Neural progenitor cell (in vitro differentiated cells): ENCODE results near the gene LRRC19. TPM values are rescaled to one million over a fixed set of nuclear protein-coding genes. Genes with fewer than 3 reads are reported as not detected.

Source experiments
- DNase-seq: peaks from one replicate; pipeline ENCODE4 v3.0.0-alpha.2; 2016; ENCODE audit warnings: low spot score
- H2AFZ ChIP-seq: fragments of 200-600 bp; sonication (generic); replicated peaks from 2 replicates; pipeline ENCODE4 v1.6.1; 2016; ENCODE audit warnings: antibody characterized with exemption
- H3F3A ChIP-seq: fragments of 200-600 bp; sonication (generic); 2 replicates; pipeline ENCODE4 v1.6.1; 2016; ENCODE audit warnings: antibody characterized with exemption, low read depth
- H3K27ac ChIP-seq: fragments of 200-600 bp; sonication (generic); 2 replicates; pipeline ENCODE4 v1.5.1; 2016; ENCODE audit warnings: mild to moderate bottlenecking
- H3K27me3 ChIP-seq: fragments of 200-600 bp; sonication (generic); 2 replicates; pipeline ENCODE4 v1.6.1; 2016; ENCODE audit warnings: mild to moderate bottlenecking, moderate library complexity
- H3K36me3 ChIP-seq: fragments of 200-600 bp; sonication (generic); 2 replicates; pipeline ENCODE4 v1.5.1; 2016
- H3K4me1 ChIP-seq: fragments of 200-600 bp; sonication (generic); 2 replicates; pipeline ENCODE4 v1.6.1; 2016; ENCODE audit warnings: mixed run types
- H3K4me2 ChIP-seq: fragments of 200-600 bp; sonication (generic); 2 replicates; pipeline ENCODE4 v1.6.1; 2016
- H3K4me3 ChIP-seq: fragments of 200-600 bp; sonication (generic); 2 replicates; pipeline ENCODE4 v1.5.1; 2016
- H3K79me2 ChIP-seq: fragments of 200-600 bp; sonication (generic); 2 replicates; pipeline ENCODE4 v1.6.1; 2016; ENCODE audit warnings: low read depth
- H3K9ac ChIP-seq: fragments of 200-600 bp; sonication (generic); 2 replicates; pipeline ENCODE4 v1.6.1; 2016
- H3K9me3 ChIP-seq: fragments of 200-600 bp; sonication (generic); 2 replicates; pipeline ENCODE4 v1.5.1; 2016; ENCODE audit warnings: low read depth
- H4K20me1 ChIP-seq: fragments of 200-600 bp; sonication (generic); 2 replicates; pipeline ENCODE4 v1.6.1; 2016; ENCODE audit warnings: low read depth
- H3K27ac Mint-ChIP-seq: 3 replicates; pipeline ENCODE4 v1.8.0; 2021; ENCODE audit warnings: mixed read lengths
- H3K27me3 Mint-ChIP-seq: 2 replicates; pipeline ENCODE4 v1.8.0; 2022; ENCODE audit warnings: low read depth, mild to moderate bottlenecking, inconsistent platforms, moderate library complexity, mixed read lengths; ENCODE audit not compliant: insufficient read depth
- H3K36me3 Mint-ChIP-seq: 3 replicates; pipeline ENCODE4 v1.8.0; 2021; ENCODE audit warnings: mixed read lengths
- H3K4me1 Mint-ChIP-seq: 3 replicates; pipeline ENCODE4 v1.8.0; 2021; ENCODE audit warnings: mixed read lengths
- H3K4me3 Mint-ChIP-seq: 3 replicates; pipeline ENCODE4 v1.8.0; 2021; ENCODE audit warnings: mild to moderate bottlenecking, moderate library complexity, mixed read lengths
- H3K9me3 Mint-ChIP-seq: 3 replicates; pipeline ENCODE4 v1.8.0; 2020; ENCODE audit warnings: mixed read lengths
- EZH2 ChIP-seq: fragments of 200-600 bp; sonication (generic); IDR thresholded peaks from 2 replicates; pipeline ENCODE4 v1.6.1; 2017; ENCODE audit warnings: antibody characterized with exemption, mild to moderate bottlenecking, moderate library complexity
- EZH2phosphoT487 ChIP-seq: fragments of 200-600 bp; sonication (generic); IDR thresholded peaks from 2 replicates; pipeline ENCODE4 v1.6.1; 2017; ENCODE audit warnings: antibody characterized with exemption
- total RNA-seq: library from RNA; depleted of rRNA; stranded (reverse); fragments of >200 nt; gene quantifications from 2 replicates; pipeline ENCODE4 v1.2.3, GENCODE V29; 2015; ENCODE audit warnings: low replicate concordance
- TF ChIP-seq, protein P1 (sequence below): fragments of 200-600 bp; sonication (generic); IDR thresholded peaks from 2 replicates; pipeline ENCODE4 v1.5.1; 2017; ENCODE audit warnings: antibody characterized with exemption, mild to moderate bottlenecking

The LRRC19 gene
- total RNA-seq, 1 donor from 2014 or later = not detected

DNA sequence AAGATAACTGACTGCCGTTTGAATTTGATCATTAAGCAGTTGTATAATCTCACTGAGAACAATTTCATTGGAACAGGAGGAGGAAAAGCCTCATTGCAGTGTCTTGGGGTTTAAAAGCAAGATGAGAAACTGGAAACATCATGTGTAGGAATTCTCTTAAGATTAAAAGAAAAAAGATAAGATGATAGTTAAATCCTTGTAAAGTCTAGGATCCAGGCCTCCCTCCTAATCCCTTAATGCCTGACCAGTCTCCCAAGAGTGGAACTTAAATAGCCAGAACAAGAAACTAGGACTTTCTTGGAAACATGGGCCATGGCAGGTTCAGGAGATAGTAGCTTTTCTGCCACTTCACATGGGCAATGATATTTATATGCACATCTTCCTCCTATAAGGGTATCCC, 37.0 kb upstream of the LRRC19 start:
- no peaks in the 10 kb centered on the region for H3K9me3 ChIP-seq
- no peaks in the 10 kb centered on the region for H4K20me1 ChIP-seq
- H3K4me2 ChIP-seq = no peak overlapping the region
- H3K4me1 Mint-ChIP-seq = no peaks in the 10 kb centered on the region
- H3K27ac ChIP-seq = no peak overlapping the region
- H3K9ac ChIP-seq = no peak overlapping the region
- H3K4me1 ChIP-seq = no peaks in the 10 kb centered on the region
- H3F3A ChIP-seq = no peaks in the 10 kb centered on the region
- H3K36me3 ChIP-seq = peaks cover 5% of the 10 kb centered on the region
- H3K4me3 Mint-ChIP-seq = no peak overlapping the region
- TF ChIP-seq, protein P1, sequence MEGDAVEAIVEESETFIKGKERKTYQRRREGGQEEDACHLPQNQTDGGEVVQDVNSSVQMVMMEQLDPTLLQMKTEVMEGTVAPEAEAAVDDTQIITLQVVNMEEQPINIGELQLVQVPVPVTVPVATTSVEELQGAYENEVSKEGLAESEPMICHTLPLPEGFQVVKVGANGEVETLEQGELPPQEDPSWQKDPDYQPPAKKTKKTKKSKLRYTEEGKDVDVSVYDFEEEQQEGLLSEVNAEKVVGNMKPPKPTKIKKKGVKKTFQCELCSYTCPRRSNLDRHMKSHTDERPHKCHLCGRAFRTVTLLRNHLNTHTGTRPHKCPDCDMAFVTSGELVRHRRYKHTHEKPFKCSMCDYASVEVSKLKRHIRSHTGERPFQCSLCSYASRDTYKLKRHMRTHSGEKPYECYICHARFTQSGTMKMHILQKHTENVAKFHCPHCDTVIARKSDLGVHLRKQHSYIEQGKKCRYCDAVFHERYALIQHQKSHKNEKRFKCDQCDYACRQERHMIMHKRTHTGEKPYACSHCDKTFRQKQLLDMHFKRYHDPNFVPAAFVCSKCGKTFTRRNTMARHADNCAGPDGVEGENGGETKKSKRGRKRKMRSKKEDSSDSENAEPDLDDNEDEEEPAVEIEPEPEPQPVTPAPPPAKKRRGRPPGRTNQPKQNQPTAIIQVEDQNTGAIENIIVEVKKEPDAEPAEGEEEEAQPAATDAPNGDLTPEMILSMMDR = no peak
- no peak for TF ChIP-seq EZH2
- no peak for TF ChIP-seq EZH2phosphoT487
- H3K36me3 Mint-ChIP-seq = peaks cover 7% of the 10 kb centered on the region
- H3K27me3 Mint-ChIP-seq = no peaks in the 10 kb centered on the region
- no peak overlapping the region for H3K27ac Mint-ChIP-seq
- no peak overlapping the region for H3K4me3 ChIP-seq
- H3K79me2 ChIP-seq = no peaks in the 10 kb centered on the region
- no peaks in the 10 kb centered on the region for H3K27me3 ChIP-seq
- no peak overlapping the region for H2AFZ ChIP-seq
- no peaks in the 10 kb centered on the region for H3K9me3 Mint-ChIP-seq
- DNase-seq = no peak

DNA sequence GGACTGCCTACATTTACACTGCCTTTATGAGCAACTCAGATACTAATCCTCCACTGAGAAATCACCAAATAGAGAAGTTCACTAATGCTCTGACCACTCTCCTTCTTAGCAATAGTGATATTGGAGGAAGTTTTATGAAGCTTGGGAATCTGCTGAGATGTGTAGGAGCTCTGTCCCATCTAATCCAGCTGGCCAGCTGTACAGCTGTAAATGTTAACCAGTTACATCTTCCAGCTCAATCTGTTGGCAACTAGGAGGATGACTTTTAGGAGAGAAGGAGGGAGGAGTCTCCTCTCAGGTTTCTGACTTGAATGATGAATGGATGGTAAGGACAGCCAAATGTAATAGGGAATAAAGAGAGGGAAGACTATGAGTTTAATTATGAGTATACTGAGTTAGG, 36.3 kb upstream of the LRRC19 start:
- no peak overlapping the region for H2AFZ ChIP-seq
- no peak overlapping the region for H3K4me2 ChIP-seq
- no peak overlapping the region for H3K27ac ChIP-seq
- H3K27me3 ChIP-seq = no peaks in the 10 kb centered on the region
- no peak overlapping the region for H3K4me3 ChIP-seq
- H3F3A ChIP-seq = no peaks in the 10 kb centered on the region
- Mint-ChIP-seq H3K4me1 (no peaks in the 10 kb centered on the region), H3K27ac (no peak overlapping the region), H3K36me3 (peaks cover 9% of the 10 kb centered on the region), H3K27me3 (no peaks in the 10 kb centered on the region), H3K9me3 (no peaks in the 10 kb centered on the region), H3K4me3 (no peak overlapping the region)
- H3K36me3 ChIP-seq = peaks cover 5% of the 10 kb centered on the region
- H3K4me1 ChIP-seq = no peaks in the 10 kb centered on the region
- no peak overlapping the region for H3K9ac ChIP-seq
- TF ChIP-seq, protein P1 = no peak
- TF ChIP-seq EZH2phosphoT487 (no peak), EZH2 (no peak)
- H3K9me3 ChIP-seq = no peaks in the 10 kb centered on the region
- no peaks in the 10 kb centered on the region for H4K20me1 ChIP-seq
- no peak for DNase-seq
- no peaks in the 10 kb centered on the region for H3K79me2 ChIP-seq

DNA sequence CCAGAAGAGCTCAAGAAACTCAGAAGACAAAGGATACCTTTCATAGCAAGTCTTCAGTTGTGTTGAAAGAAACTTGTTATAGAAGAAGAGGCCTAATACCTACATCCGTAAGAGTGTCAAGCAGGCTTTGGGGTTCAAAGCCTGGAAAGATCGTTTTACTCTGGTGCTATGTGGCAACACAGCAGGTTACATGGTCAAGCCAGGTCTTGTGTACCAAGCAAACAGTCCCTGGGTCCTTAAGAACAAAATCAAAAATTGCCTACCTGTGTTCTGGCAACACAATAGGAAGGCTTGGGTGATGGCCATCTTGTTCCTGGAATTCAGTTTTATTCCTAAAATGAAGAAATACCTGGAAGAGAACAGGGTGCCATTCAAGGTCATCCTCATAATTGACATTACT, 32.0 kb upstream of the LRRC19 start:
- H3K79me2 ChIP-seq = no peaks in the 10 kb centered on the region
- no peaks in the 10 kb centered on the region for H4K20me1 ChIP-seq
- no peak overlapping the region for H3K4me2 ChIP-seq
- no peak for DNase-seq
- H3F3A ChIP-seq = peaks cover 5% of the 10 kb centered on the region
- Mint-ChIP-seq H3K27me3 (no peaks in the 10 kb centered on the region), H3K36me3 (peaks cover 12% of the 10 kb centered on the region), H3K4me3 (no peak overlapping the region), H3K4me1 (no peaks in the 10 kb centered on the region), H3K27ac (no peak overlapping the region), H3K9me3 (no peaks in the 10 kb centered on the region)
- TF ChIP-seq EZH2 (no peak), EZH2phosphoT487 (no peak)
- TF ChIP-seq, protein P1 = no peak
- H3K27ac ChIP-seq = no peak overlapping the region
- no peak overlapping the region for H3K4me3 ChIP-seq
- H2AFZ ChIP-seq = no peak overlapping the region
- H3K9ac ChIP-seq = no peak overlapping the region
- no peaks in the 10 kb centered on the region for H3K4me1 ChIP-seq
- no peaks in the 10 kb centered on the region for H3K9me3 ChIP-seq
- no peaks in the 10 kb centered on the region for H3K27me3 ChIP-seq
- H3K36me3 ChIP-seq = no peaks in the 10 kb centered on the region
